ENCODE measurements around the gene PIGU.

DNA sequence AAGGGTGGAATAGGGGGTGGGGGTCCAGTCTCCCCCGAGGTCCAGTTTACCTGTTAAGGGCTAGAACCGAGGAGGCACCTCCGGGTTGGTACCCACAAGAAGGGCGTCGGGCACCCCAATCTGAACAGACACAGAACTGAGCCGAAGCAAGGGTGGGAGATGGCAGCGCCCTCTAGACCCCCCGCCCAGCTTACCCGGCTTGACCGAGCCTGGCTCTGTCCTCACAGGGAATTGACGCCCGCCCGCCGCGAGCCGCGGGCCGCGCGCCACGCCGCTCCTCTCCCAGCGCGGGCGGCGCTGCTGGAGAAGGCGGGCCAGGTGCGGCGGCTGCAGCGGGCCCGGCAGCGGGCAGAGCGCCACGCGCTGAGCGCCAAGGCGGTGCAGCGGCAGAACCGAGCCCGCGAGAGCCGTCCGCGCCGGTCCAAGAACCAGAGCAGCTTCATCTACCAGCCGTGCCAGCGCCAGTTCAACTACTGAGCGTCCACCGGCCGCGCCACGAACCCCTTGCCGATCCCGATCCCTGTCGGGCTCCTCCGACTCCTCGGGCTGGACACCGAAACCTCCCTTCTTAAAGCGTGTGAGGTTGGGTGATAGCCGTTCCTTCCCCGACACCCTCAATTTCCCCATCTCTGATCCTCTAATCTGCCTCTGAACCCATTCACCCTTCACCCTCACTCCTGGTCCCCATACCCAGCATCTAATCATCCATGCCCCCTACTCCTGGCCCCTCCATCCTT, 33.1 kb upstream of the PIGU start:
- no peak for TF ChIP-seq MEIS1 (CRISPR knock-in tag; IDR thresholded peaks at IDR 0.05; ENCODE audit: borderline replicate concordance)
- TF ChIP-seq EGR2 (tag by site-specific recombination; IDR thresholded peaks at IDR 0.05; ENCODE audit: low read depth), result no peak
- TF ChIP-seq ZNF785 (tag by site-specific recombination; IDR thresholded peaks at IDR 0.05), result no peak

Data from HEK293 (cell line).